ENCODE data around the gene XPR1.

DNA sequence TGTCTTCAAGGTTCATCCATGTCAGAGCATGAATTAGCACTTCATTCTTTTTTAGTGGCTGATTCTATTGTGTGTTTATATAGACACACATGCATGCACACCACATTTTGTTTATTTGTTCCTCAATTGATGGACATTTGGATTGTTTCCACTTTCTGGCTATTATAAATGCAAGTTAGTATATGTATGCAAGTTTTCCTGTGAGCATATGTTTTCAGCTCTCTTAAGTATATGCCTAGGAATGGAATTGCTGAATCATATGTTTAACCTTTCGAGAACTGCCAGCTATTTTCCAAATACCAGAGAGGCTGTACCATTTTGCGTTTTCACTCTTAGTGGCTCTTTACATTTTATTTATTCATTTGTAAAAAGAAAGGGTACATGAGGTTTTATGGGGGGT lies 171.0 kb downstream of the XPR1 start:
- TF ChIP-seq, protein P1, sequence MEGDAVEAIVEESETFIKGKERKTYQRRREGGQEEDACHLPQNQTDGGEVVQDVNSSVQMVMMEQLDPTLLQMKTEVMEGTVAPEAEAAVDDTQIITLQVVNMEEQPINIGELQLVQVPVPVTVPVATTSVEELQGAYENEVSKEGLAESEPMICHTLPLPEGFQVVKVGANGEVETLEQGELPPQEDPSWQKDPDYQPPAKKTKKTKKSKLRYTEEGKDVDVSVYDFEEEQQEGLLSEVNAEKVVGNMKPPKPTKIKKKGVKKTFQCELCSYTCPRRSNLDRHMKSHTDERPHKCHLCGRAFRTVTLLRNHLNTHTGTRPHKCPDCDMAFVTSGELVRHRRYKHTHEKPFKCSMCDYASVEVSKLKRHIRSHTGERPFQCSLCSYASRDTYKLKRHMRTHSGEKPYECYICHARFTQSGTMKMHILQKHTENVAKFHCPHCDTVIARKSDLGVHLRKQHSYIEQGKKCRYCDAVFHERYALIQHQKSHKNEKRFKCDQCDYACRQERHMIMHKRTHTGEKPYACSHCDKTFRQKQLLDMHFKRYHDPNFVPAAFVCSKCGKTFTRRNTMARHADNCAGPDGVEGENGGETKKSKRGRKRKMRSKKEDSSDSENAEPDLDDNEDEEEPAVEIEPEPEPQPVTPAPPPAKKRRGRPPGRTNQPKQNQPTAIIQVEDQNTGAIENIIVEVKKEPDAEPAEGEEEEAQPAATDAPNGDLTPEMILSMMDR (IDR thresholded peaks at IDR 0.05; ENCODE audit: low read depth, low read length, poor library complexity, severe bottlenecking): no peak
- TF ChIP-seq EZH2phosphoT487 (IDR thresholded peaks at IDR 0.05; ENCODE audit: borderline replicate concordance, low read length): no peak

Measured in DOHH2 (cell line).